H1 (cell line): ENCODE results near the gene YOD1. TPM values are rescaled to one million over a fixed set of nuclear protein-coding genes. Genes with fewer than 3 reads are reported as not detected.

Experiments
- BCL11A ChIP-seq, 2 experiments: IDR thresholded peaks; one replicate each; pipeline ENCODE4 v1.6.1; 2011; ENCODE audit warnings: low read depth in 2 of 2, low read length in 2 of 2, mild to moderate bottlenecking in 2 of 2
- BRCA1 ChIP-seq: IDR thresholded peaks from 2 replicates; pipeline ENCODE4 v1.6.1; 2012; ENCODE audit warnings: low read depth, low read length, improper control_type of control experiment
- CREB1 ChIP-seq: IDR thresholded peaks from 2 replicates; pipeline ENCODE4 v1.6.1; 2012; ENCODE audit warnings: inconsistent platforms
- KDM4A ChIP-seq: IDR thresholded peaks from one replicate; pipeline ENCODE4 v1.7.1; 2012; ENCODE audit warnings: low read depth, mild to moderate bottlenecking, moderate library complexity, low read length, inconsistent platforms; ENCODE audit not compliant: severe bottlenecking
- MAX ChIP-seq: IDR thresholded peaks from 2 replicates; pipeline ENCODE4 v1.6.1; 2012; ENCODE audit warnings: inconsistent platforms
- RAD21 ChIP-seq, 2 experiments: IDR thresholded peaks in 1 of 2; conservative IDR thresholded peaks in 1 of 2; 2 replicates each; pipeline ENCODE4 v1.6.1; 2011; ENCODE audit warnings: low read depth in 2 of 2, low read length in 2 of 2, improper control_type of control experiment in 1 of 2, inconsistent platforms in 1 of 2, mild to moderate bottlenecking in 1 of 2, moderate library complexity in 1 of 2
- RNF2 ChIP-seq: fragments of 200-900, 300-1000 bp; sonication (generic); IDR thresholded peaks from 2 replicates; pipeline ENCODE4 v1.7.1; 2016; ENCODE audit warnings: borderline replicate concordance, low read depth, mild to moderate bottlenecking, antibody characterized with exemption, low read length; ENCODE audit not compliant: poor library complexity, severe bottlenecking; ENCODE audit errors: missing control alignments
- polyA plus RNA-seq, 7 experiments: library from polyadenylated mRNA; depleted of rRNA in 3 of 7; stranded (reverse) in 5 of 7; unstranded in 2 of 7; fragments of >200 nt in 5 of 7; fragments of 200-250 nt in 2 of 7; gene quantifications; 1 replicate in 5 of 7; 2 replicates in 1 of 7; 4 replicates in 1 of 7; pipeline versions ENCODE4 v1.2.1 to v1.2.3, GENCODE V29; 2011 to 2013; ENCODE audit warnings: missing spikeins in 2 of 7, mixed read lengths in 2 of 7
- total RNA-seq: library from RNA; stranded (reverse); fragmentation: NEBNext Ultra II Directional; extraction: Animal tissue kit (Norgen Biotek cat#: 25700); gene quantifications from 2 replicates; pipeline ENCODE4 v1.2.1, GENCODE V29; 2021
- TF ChIP-seq, protein P1 (sequence below): fragments of 300-600 bp; sonication (generic); IDR thresholded peaks from 2 replicates; pipeline ENCODE4 v1.7.1; 2012; ENCODE audit warnings: low read length, moderate library complexity, mild to moderate bottlenecking, inconsistent platforms; ENCODE audit not compliant: insufficient replicate concordance

YOD1 gene
- total and polyA plus RNA-seq, 2 of the 8 experiments (the other 6 are each of a cell fraction or from before 2014, with no cell fraction given) = 1.9 to 11.8 TPM

- TF ChIP-seq, protein P1, sequence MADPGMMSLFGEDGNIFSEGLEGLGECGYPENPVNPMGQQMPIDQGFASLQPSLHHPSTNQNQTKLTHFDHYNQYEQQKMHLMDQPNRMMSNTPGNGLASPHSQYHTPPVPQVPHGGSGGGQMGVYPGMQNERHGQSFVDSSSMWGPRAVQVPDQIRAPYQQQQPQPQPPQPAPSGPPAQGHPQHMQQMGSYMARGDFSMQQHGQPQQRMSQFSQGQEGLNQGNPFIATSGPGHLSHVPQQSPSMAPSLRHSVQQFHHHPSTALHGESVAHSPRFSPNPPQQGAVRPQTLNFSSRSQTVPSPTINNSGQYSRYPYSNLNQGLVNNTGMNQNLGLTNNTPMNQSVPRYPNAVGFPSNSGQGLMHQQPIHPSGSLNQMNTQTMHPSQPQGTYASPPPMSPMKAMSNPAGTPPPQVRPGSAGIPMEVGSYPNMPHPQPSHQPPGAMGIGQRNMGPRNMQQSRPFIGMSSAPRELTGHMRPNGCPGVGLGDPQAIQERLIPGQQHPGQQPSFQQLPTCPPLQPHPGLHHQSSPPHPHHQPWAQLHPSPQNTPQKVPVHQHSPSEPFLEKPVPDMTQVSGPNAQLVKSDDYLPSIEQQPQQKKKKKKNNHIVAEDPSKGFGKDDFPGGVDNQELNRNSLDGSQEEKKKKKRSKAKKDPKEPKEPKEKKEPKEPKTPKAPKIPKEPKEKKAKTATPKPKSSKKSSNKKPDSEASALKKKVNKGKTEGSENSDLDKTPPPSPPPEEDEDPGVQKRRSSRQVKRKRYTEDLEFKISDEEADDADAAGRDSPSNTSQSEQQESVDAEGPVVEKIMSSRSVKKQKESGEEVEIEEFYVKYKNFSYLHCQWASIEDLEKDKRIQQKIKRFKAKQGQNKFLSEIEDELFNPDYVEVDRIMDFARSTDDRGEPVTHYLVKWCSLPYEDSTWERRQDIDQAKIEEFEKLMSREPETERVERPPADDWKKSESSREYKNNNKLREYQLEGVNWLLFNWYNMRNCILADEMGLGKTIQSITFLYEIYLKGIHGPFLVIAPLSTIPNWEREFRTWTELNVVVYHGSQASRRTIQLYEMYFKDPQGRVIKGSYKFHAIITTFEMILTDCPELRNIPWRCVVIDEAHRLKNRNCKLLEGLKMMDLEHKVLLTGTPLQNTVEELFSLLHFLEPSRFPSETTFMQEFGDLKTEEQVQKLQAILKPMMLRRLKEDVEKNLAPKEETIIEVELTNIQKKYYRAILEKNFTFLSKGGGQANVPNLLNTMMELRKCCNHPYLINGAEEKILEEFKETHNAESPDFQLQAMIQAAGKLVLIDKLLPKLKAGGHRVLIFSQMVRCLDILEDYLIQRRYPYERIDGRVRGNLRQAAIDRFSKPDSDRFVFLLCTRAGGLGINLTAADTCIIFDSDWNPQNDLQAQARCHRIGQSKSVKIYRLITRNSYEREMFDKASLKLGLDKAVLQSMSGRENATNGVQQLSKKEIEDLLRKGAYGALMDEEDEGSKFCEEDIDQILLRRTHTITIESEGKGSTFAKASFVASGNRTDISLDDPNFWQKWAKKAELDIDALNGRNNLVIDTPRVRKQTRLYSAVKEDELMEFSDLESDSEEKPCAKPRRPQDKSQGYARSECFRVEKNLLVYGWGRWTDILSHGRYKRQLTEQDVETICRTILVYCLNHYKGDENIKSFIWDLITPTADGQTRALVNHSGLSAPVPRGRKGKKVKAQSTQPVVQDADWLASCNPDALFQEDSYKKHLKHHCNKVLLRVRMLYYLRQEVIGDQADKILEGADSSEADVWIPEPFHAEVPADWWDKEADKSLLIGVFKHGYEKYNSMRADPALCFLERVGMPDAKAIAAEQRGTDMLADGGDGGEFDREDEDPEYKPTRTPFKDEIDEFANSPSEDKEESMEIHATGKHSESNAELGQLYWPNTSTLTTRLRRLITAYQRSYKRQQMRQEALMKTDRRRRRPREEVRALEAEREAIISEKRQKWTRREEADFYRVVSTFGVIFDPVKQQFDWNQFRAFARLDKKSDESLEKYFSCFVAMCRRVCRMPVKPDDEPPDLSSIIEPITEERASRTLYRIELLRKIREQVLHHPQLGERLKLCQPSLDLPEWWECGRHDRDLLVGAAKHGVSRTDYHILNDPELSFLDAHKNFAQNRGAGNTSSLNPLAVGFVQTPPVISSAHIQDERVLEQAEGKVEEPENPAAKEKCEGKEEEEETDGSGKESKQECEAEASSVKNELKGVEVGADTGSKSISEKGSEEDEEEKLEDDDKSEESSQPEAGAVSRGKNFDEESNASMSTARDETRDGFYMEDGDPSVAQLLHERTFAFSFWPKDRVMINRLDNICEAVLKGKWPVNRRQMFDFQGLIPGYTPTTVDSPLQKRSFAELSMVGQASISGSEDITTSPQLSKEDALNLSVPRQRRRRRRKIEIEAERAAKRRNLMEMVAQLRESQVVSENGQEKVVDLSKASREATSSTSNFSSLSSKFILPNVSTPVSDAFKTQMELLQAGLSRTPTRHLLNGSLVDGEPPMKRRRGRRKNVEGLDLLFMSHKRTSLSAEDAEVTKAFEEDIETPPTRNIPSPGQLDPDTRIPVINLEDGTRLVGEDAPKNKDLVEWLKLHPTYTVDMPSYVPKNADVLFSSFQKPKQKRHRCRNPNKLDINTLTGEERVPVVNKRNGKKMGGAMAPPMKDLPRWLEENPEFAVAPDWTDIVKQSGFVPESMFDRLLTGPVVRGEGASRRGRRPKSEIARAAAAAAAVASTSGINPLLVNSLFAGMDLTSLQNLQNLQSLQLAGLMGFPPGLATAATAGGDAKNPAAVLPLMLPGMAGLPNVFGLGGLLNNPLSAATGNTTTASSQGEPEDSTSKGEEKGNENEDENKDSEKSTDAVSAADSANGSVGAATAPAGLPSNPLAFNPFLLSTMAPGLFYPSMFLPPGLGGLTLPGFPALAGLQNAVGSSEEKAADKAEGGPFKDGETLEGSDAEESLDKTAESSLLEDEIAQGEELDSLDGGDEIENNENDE = no peak
- TF ChIP-seq RAD21 (IDR thresholded peaks at IDR 0.05 in 1 of 2, conservative IDR thresholded peaks at IDR 0.05 in 1 of 2; ENCODE audit: low read depth in 2 of 2, low read length in 2 of 2) (no peak), BRCA1 (no peak), MAX (no peak), RNF2 (no peak), BCL11A (IDR thresholded peaks at IDR 0.05; ENCODE audit: low read depth in 2 of 2, low read length in 2 of 2) (no peak), CREB1 (no peak), KDM4A (no peak)
Measured at GRCh38 chr1:207059881-207060280, 8.9 kb upstream of the YOD1 start (continued).
